OCI-LY3 (cell line): ENCODE results near the gene SART3.

Experiments
- H2AFZ ChIP-seq: fragments of 200-600, 300-600 bp; shearing (Covaris generic); 2 replicates; pipeline ENCODE4 v1.6.0; 2014; ENCODE audit warnings: antibody characterized with exemption, low read depth, low read length
- H3K27ac ChIP-seq: fragments of 200-600, 300-600 bp; sonication (generic); 2 replicates; pipeline ENCODE4 v1.5.1; 2014; ENCODE audit warnings: mild to moderate bottlenecking, low read length, moderate library complexity, mixed read lengths
- H3K27me3 ChIP-seq: fragments of 200-600, 300-600 bp; sonication (generic); 2 replicates; pipeline ENCODE4 v1.6.1; 2014; ENCODE audit warnings: low read depth, low read length, mixed read lengths
- H3K36me3 ChIP-seq: fragments of 200-600, 300-600 bp; sonication (generic); replicated peaks from 2 replicates; pipeline ENCODE3; 2014; ENCODE audit warnings: low read depth, low read length, mixed read lengths
- H3K4me1 ChIP-seq: fragments of 300-600, 200-600 bp; sonication (generic); 2 replicates; pipeline ENCODE4 v1.6.1; 2014; ENCODE audit warnings: low read length, mixed read lengths
- H3K4me2 ChIP-seq: fragments of 200-600, 300-600 bp; sonication (generic); 2 replicates; pipeline ENCODE4 v1.6.1; 2014; ENCODE audit warnings: low read length, mixed read lengths
- H3K4me3 ChIP-seq: fragments of 300-600, 200-600 bp; sonication (generic); 2 replicates; pipeline ENCODE4 v1.5.1; 2014; ENCODE audit warnings: antibody characterized with exemption, mild to moderate bottlenecking, low read length, moderate library complexity
- H3K79me2 ChIP-seq: fragments of 300-600, 200-600 bp; shearing (Covaris generic); 2 replicates; pipeline ENCODE4 v1.6.1; 2014; ENCODE audit warnings: mild to moderate bottlenecking, low read length, mixed read lengths
- H3K9ac ChIP-seq: fragments of 300-600, 200-600 bp; shearing (Covaris generic); 2 replicates; pipeline ENCODE4 v1.6.0; 2014; ENCODE audit warnings: mild to moderate bottlenecking, low read length, moderate library complexity
- H3K9me3 ChIP-seq: fragments of 200-600, 300-600 bp; shearing (Covaris generic); 2 replicates; pipeline ENCODE4 v1.6.1; 2014; ENCODE audit warnings: low read length, mixed read lengths; ENCODE audit not compliant: insufficient read depth
- H4K20me1 ChIP-seq: fragments of 200-600, 300-600 bp; sonication (generic); 2 replicates; pipeline ENCODE4 v1.6.1; 2016; ENCODE audit warnings: low read length, mixed read lengths; ENCODE audit not compliant: insufficient read depth
- CTCF ChIP-seq: fragments of 200-600, 300-600 bp; sonication (generic); IDR thresholded peaks from 2 replicates; pipeline ENCODE4 v1.5.1; 2014; ENCODE audit warnings: antibody characterized with exemption, low read length, low read depth
- EZH2phosphoT487 ChIP-seq: fragments of 200-600 bp; shearing (Covaris generic); IDR thresholded peaks from 2 replicates; pipeline ENCODE4 v1.6.1; 2018; ENCODE audit warnings: antibody characterized with exemption, mixed run types, low read depth

Gene SART3

DNA sequence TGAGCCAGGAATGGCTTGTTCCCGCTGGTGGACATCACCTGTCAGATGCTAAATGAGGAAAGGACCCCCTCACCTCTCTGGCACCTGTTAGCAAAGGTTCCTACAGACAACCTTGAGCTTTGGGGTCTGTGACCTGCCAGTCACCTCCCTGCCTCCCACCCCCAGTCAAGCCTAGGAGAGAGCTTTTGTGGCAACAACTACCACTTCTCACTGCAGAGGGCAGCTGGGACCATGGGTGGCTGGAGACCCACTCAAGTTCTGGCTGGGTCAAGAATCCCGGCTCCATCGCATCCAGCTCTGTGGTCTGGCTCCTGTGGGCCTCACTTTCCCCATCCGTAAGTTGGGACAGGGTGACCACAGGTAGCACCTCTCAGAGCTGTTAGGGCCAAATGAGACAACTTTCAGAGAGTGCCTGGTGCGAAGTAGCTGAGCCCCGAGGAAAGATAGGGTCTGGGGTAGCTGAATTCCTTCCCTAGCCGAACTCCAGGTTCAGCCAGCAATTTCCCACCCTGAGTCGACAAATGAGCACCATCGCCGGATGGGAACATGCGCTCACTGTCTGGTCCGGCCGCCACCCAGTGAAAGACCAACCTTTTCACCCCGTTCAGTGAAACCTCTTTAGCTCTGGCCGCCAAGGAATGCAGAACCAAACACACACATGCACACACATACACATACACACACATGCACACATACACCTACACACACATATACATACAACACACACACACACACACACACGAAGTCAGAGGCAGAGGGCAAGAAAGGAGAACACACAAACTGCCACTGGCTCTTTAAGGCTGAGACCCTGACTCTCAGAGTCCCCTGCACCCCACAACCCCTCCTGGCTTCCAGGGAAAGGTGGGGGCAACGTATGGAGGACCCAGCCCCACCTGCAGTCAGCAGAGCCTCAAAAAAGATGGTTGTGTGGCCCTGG lies 35.0 kb upstream of the SART3 start:
- peaks cover 3% of the 10 kb centered on the region; the same call in 1 of the 2 replicates for H3K27me3 ChIP-seq
- no peaks in the 10 kb centered on the region for H3K79me2 ChIP-seq
- no peaks in the 10 kb centered on the region for H4K20me1 ChIP-seq
- TF ChIP-seq CTCF (no peak), EZH2phosphoT487 (no peak)
- no peak overlapping the region for H3K27ac ChIP-seq
- peaks cover 12% of the 10 kb centered on the region for H3K4me1 ChIP-seq
- no peaks in the 10 kb centered on the region for H3K9me3 ChIP-seq
- no peaks in the 10 kb centered on the region for H3K36me3 ChIP-seq
- no peak overlapping the region for H3K4me2 ChIP-seq
- no peak overlapping the region for H3K9ac ChIP-seq
- H3K4me3 ChIP-seq, result no peak overlapping the region
- H2AFZ ChIP-seq, result no peak overlapping the region

DNA sequence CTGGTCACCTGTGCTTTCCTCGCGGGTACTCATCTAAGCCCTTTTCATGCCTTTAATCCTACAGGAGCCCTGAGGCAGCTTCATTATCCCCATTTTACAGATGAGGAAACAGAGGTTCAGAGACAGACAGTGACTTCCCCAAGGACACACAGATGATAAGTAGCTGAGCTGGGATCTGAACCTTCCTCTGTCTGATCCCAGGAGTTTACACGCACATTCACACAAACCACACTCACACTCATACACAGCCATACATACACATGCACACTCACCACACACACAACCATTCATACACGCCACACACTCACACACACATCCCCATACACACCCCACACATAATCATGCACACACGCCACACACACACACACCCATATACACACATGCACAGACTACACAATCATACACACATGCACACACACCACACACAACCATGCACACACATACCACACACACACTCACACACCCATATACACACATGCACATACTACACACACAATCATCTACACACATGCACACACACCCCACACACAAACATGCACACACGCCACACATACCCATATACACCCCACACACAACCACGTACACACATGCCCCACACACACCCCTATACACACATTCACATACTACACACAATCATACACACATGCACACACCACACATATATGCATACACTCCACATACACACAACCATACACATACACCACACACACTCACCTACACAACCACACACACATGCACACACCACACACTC lies 34.2 kb upstream of the SART3 start:
- Histone ChIP-seq H3K4me2 (no peak overlapping the region), H3K4me3 (no peak overlapping the region)

GRCh38 chr12:108594323-108594903 lies 33.4 kb upstream of the SART3 start:
- no peaks in the 10 kb centered on the region for H4K20me1 ChIP-seq
- H3K4me2 ChIP-seq, result no peak overlapping the region
- no peak overlapping the region for H3K4me3 ChIP-seq
- no peaks in the 10 kb centered on the region for H3K79me2 ChIP-seq
- H3K9ac ChIP-seq, result no peak overlapping the region
- H2AFZ ChIP-seq, result no peak overlapping the region
- H3K4me1 ChIP-seq, result peaks cover 12% of the 10 kb centered on the region
- no peaks in the 10 kb centered on the region for H3K9me3 ChIP-seq
- H3K36me3 ChIP-seq, result no peaks in the 10 kb centered on the region
- no peak overlapping the region for H3K27ac ChIP-seq
- H3K27me3 ChIP-seq, result peaks cover 3% of the 10 kb centered on the region; the same call in 1 of the 2 replicates
- TF ChIP-seq EZH2phosphoT487 (no peak), CTCF (no peak)

More for the DNA sequence above, 34.2 kb upstream of the SART3 start:
- Histone ChIP-seq H2AFZ (no peak overlapping the region), H3K9me3 (no peaks in the 10 kb centered on the region), H3K27me3 (peaks cover 3% of the 10 kb centered on the region; the same call in 1 of the 2 replicates), H3K4me1 (peaks cover 12% of the 10 kb centered on the region), H3K36me3 (no peaks in the 10 kb centered on the region), H3K79me2 (no peaks in the 10 kb centered on the region), H3K9ac (no peak overlapping the region), H4K20me1 (no peaks in the 10 kb centered on the region), H3K27ac (no peak overlapping the region)
- TF ChIP-seq CTCF (no peak), EZH2phosphoT487 (no peak)
